A549 (cell line): Measurements from ENCODE around the gene CREB5. TPM values are rescaled to one million over a fixed set of nuclear protein-coding genes. Genes with fewer than 3 reads are reported as not detected.

Experiments
- ATAC-seq, 2 experiments: fragments of 200-7000 bp in 1 of 2; fragments of >200 bp in 1 of 2; cut with Nextera tagmentation in 1 of 2; cut with Tn5 transposase in 1 of 2; 3 replicates each; pipeline versions ENCODE4 v1.8.0 to v1.9.1; 2018 to 2020; ENCODE audit warnings: mild to moderate bottlenecking in 1 of 2, moderate library complexity in 1 of 2
- CTCF ChIA-PET: fragments of 300-600 bp; sonication (Branson Sonifier 250); formaldehyde crosslinking; extraction: SDS; loops from one replicate; lab custom pipeline; 2021; ENCODE audit warnings: antibody characterized with exemption, inconsistent platforms; lab: Yijun Ruan, JAX
- POLR2A ChIA-PET: fragments of 350-600 bp; formaldehyde crosslinking; extraction: SDS; loops from one replicate; lab custom pipeline; 2021; ENCODE audit warnings: antibody characterized with exemption, inconsistent platforms; lab: Yijun Ruan, JAX
- DNase-seq, 2 experiments: peaks; one replicate each; pipeline versions ENCODE4 v3.0.0 to v3.0.0-alpha.2; 2011 to 2016; ENCODE audit warnings: low read depth in 1 of 2, low spot score in 1 of 2
- FAIRE-seq: peaks from 2 replicates; lab custom pipeline; 2011; peaks lifted over from hg19 to GRCh38; lab: Jason Lieb, UNC
- H3K27ac ChIP-seq, 2 experiments: fragments of >200 bp; sonication (Bioruptor Twin); formaldehyde crosslinking; 3 replicates each; pipeline ENCODE4 v1.5.1; 2016 to 2017
- H3K4me1 ChIP-seq: fragments of >200 bp; sonication (Bioruptor Twin); formaldehyde crosslinking; 3 replicates; pipeline ENCODE4 v1.6.1; 2016
- H3K4me2 ChIP-seq: fragments of >200 bp; sonication (Bioruptor Twin); formaldehyde crosslinking; 3 replicates; pipeline ENCODE4 v1.6.1; 2016
- H3K4me3 ChIP-seq: fragments of >200 bp; sonication (Bioruptor Twin); formaldehyde crosslinking; 3 replicates; pipeline ENCODE4 v1.5.1; 2016
- H3K9me3 ChIP-seq: fragments of >200 bp; sonication (Bioruptor Twin); formaldehyde crosslinking; 3 replicates; pipeline ENCODE4 v1.6.1; 2016
- ATOH8 ChIP-seq: fragments of 250-450 bp; sonication (Bioruptor Pico); IDR thresholded peaks from 2 replicates; pipeline ENCODE4 v1.5.0; 2020; ENCODE audit warnings: low read depth, mild to moderate bottlenecking, moderate library complexity
- CBX2 ChIP-seq: fragments of 200-600 bp; sonication (generic); IDR thresholded peaks from 2 replicates; pipeline ENCODE4 v1.6.1; 2016; ENCODE audit warnings: low read depth, mild to moderate bottlenecking, borderline replicate concordance
- CHD2 ChIP-seq: fragments of 150-350 bp; IDR thresholded peaks from 2 replicates; pipeline ENCODE4 v1.6.1; 2014; ENCODE audit warnings: low read length; ENCODE audit not compliant: partially characterized antibody
- CHD4 ChIP-seq: fragments of 200-600 bp; sonication (generic); IDR thresholded peaks from 2 replicates; pipeline ENCODE4 v1.6.1; 2016; ENCODE audit warnings: antibody characterized with exemption, mild to moderate bottlenecking, borderline replicate concordance
- EHMT2 ChIP-seq: fragments of 200-600 bp; sonication (generic); IDR thresholded peaks from 2 replicates; pipeline ENCODE4 v1.6.1; 2016; ENCODE audit warnings: antibody characterized with exemption, low read depth, mild to moderate bottlenecking, moderate library complexity
- ESRRA ChIP-seq: fragments of 150-350 bp; IDR thresholded peaks from 2 replicates; pipeline ENCODE4 v1.6.1; 2014; ENCODE audit warnings: mild to moderate bottlenecking, low read length, borderline replicate concordance
- FOSB ChIP-seq: fragments of 250-450 bp; sonication (Bioruptor Pico); IDR thresholded peaks from 2 replicates; pipeline ENCODE4 v1.5.0; 2020; ENCODE audit warnings: mild to moderate bottlenecking, moderate library complexity
- FOXS1 ChIP-seq: fragments of 250-450 bp; sonication (Bioruptor Pico); IDR thresholded peaks from 2 replicates; pipeline ENCODE4 v1.5.0; 2020; ENCODE audit warnings: mild to moderate bottlenecking, moderate library complexity
- MAFK ChIP-seq: fragments of 450-650 bp; IDR thresholded peaks from 2 replicates; pipeline ENCODE4 v1.6.1; 2014; ENCODE audit not compliant: partially characterized antibody
- MAX ChIP-seq: IDR thresholded peaks from 2 replicates; pipeline ENCODE4 v1.6.1; 2012
- MYC ChIP-seq: IDR thresholded peaks from 2 replicates; pipeline ENCODE4 v1.6.1; 2012; ENCODE audit warnings: mild to moderate bottlenecking, inconsistent platforms, low read length, improper control_type of control experiment, borderline replicate concordance
- NPAS2 ChIP-seq: fragments of 250-450 bp; sonication (Bioruptor Pico); IDR thresholded peaks from 2 replicates; pipeline ENCODE4 v1.8.0; 2022; ENCODE audit warnings: mild to moderate bottlenecking, moderate library complexity, borderline replicate concordance
- NR3C1 ChIP-seq: fragments of >200 bp; sonication (Bioruptor Twin); formaldehyde crosslinking; IDR thresholded peaks from 3 replicates; pipeline ENCODE4 v1.6.1; 2017
- POLR2A ChIP-seq: IDR thresholded peaks from 2 replicates; pipeline ENCODE4 v1.6.1; 2012; ENCODE audit warnings: mild to moderate bottlenecking, low read length
- POLR2AphosphoS2 ChIP-seq: conservative IDR thresholded peaks from 2 replicates; pipeline ENCODE4 v1.6.1; 2012; ENCODE audit warnings: low read length, improper control_type of control experiment, inconsistent platforms
- RCOR1 ChIP-seq: fragments of 150-350 bp; IDR thresholded peaks from 2 replicates; pipeline ENCODE4 v1.6.1; 2014; ENCODE audit warnings: antibody characterized with exemption, low read length, low read depth
- SMC3 ChIP-seq: fragments of >200 bp; sonication (Bioruptor Twin); formaldehyde crosslinking; IDR thresholded peaks from 3 replicates; pipeline ENCODE4 v1.6.1; 2018; ENCODE audit warnings: inconsistent platforms
- ZFP36 ChIP-seq: fragments of 450-650 bp; IDR thresholded peaks from 2 replicates; pipeline ENCODE4 v1.6.1; 2014; ENCODE audit warnings: borderline replicate concordance; ENCODE audit not compliant: partially characterized antibody
- WGBS: methylation state at CpG from one replicate; pipeline ENCODE4 v1.1.6; 2017; ENCODE audit errors: missing lambda C conversion rate; 5-methylcytosine and 5-hydroxymethylcytosine counted together
- polyA plus RNA-seq, 4 experiments: library from polyadenylated mRNA; depleted of rRNA in 3 of 4; stranded (reverse); fragments of >200 nt; fragmentation: RNase III in 1 of 4; extraction: RNeasy Plus Mini Kit Qiagen cat#74134 plus additional on column Dnase treatment in 1 of 4; gene quantifications; 2 replicates in 3 of 4; 3 replicates in 1 of 4; pipeline ENCODE4 v1.2.3, GENCODE V29; 2011 to 2017
- TF ChIP-seq, protein P1 (sequence below): fragments of 150-350 bp; IDR thresholded peaks from 2 replicates; pipeline ENCODE4 v1.6.1; 2014; ENCODE audit warnings: low read depth, mild to moderate bottlenecking, low read length
- TF ChIP-seq, protein P2 (sequence below): fragments of >200 bp; sonication (Bioruptor Twin); formaldehyde crosslinking; IDR thresholded peaks from 2 replicates; pipeline ENCODE4 v1.6.1; 2016

The CREB5 gene
- polyA plus RNA-seq, 2 of the 4 experiments (the other 2 are of a cell fraction) = 0.61 to 1.5 TPM

DNA sequence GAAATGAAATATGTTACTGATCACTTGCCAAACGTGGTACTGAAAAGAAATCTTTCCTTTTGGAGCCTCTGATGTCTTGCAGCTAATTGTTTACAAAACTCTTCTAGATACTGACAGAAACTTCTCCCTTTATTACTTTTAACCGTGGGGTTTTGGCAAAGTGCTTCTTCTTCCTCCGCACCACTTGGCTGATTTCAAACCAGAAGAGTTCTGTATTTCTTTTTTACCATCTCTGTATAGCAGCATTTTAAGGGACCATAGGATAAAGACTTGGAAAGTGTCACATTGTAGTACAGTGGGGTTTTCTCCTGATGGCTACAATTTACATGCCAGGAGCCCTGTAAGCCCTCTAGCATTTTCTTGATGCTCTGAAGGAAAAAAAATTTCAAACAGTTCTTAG, 21.9 kb upstream of the CREB5 start (continued):
- TF ChIP-seq CHD4 = no peak

DNA sequence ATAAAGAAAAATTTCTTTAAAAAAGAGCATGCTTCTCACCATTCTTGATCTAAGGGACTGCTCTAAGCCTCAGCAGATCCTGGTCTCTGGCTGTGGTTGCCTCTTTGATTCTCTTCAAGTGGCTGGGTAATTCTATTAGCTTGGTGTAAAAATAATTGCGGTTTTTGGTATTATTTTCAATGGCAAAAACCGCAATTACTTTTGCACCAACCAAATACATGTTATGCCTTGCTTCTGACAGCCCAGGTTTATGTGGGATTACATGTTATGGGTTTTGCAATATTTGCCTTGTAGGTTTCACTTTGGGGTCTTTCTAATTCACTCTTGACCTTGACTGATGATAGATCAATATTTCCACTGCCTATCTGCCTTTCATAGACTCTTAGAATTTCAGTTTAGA, 20.0 kb upstream of the CREB5 start:
- Histone ChIP-seq H3K9me3 (no peaks in the 10 kb centered on the region; the same call in 2 of the 3 replicates), H3K4me2 (no peak overlapping the region), H3K4me3 (no peak overlapping the region), H3K4me1 (0 out of 3 replicates have a peak, but pooled peaks cover 4% of the 10 kb centered on the region), H3K27ac (no peak overlapping the region)
- 23% methylated on average over 2 of the region's 2 CpGs for WGBS
- FAIRE-seq = no peak
- no peak for DNase-seq
- ChIA-PET POLR2A (no interaction called here), CTCF (interaction anchor here (0.6 to 1.4 kb wide), 2 partner anchors 20 to 714 kb away, joined by 4 read pairs; partner anchors contain the start of gene CREB5)
- TF ChIP-seq, protein P1, sequence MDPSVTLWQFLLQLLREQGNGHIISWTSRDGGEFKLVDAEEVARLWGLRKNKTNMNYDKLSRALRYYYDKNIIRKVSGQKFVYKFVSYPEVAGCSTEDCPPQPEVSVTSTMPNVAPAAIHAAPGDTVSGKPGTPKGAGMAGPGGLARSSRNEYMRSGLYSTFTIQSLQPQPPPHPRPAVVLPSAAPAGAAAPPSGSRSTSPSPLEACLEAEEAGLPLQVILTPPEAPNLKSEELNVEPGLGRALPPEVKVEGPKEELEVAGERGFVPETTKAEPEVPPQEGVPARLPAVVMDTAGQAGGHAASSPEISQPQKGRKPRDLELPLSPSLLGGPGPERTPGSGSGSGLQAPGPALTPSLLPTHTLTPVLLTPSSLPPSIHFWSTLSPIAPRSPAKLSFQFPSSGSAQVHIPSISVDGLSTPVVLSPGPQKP = no peak
- no peak for TF ChIP-seq MAX
- TF ChIP-seq ESRRA = no peak
- TF ChIP-seq, protein P2, sequence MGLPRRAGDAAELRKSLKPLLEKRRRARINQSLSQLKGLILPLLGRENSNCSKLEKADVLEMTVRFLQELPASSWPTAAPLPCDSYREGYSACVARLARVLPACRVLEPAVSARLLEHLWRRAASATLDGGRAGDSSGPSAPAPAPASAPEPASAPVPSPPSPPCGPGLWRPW = no peak
- no peak for TF ChIP-seq NPAS2 (CRISPR knock-in tag)
- TF ChIP-seq CHD2 = no peak
- TF ChIP-seq POLR2A = no peak
- TF ChIP-seq MAFK = no peak
- no peak for TF ChIP-seq POLR2AphosphoS2
- no peak for TF ChIP-seq RCOR1
- TF ChIP-seq NR3C1 = no peak
- no peak for ATAC-seq

GRCh38 chr7:28395404-28395803, 16.9 kb upstream of the CREB5 start:
- ChIA-PET POLR2A (no interaction called here), CTCF (interaction anchor here (0.6 kb wide), 1 partner anchor 96 kb away, joined by 3 read pairs; no protein-coding TSS in a partner anchor)
- Histone ChIP-seq H3K4me3 (no peak overlapping the region), H3K4me2 (no peak overlapping the region), H3K27ac (no peak overlapping the region), H3K9me3 (no peaks in the 10 kb centered on the region; the same call in 2 of the 3 replicates)
- 13% methylated on average over 3 of the region's 3 CpGs for WGBS
- ATAC-seq (no peak), FAIRE-seq (no peak)
- TF ChIP-seq CHD4 (no peak), FOXS1 (CRISPR knock-in tag) (no peak), ESRRA (no peak), ZFP36 (no peak), RCOR1 (no peak), CHD2 (no peak), SMC3 (no peak), MYC (no peak), EHMT2 (no peak), ATOH8 (CRISPR knock-in tag) (no peak), CBX2 (no peak), FOSB (CRISPR knock-in tag) (no peak)
- TF ChIP-seq, all 56 proteins: peak for 0
- no peak for DNase-seq
- H3K4me1 ChIP-seq = no peaks in the 10 kb centered on the region
